GM19023 (cell line): Measurements from ENCODE around the gene MDM2.
"Not testable (repeated sequence)": the region's sequence is repeated elsewhere in the genome, so short reads cannot be mapped to it uniquely, and the experiment has no call there.

ENCODE experiments used
- ATAC-seq: cut with Tn5 transposase; IDR thresholded peaks from one replicate; pipeline ENCODE4 v1.9.1; 2021; ENCODE audit warnings: mild to moderate bottlenecking, moderate library complexity; ENCODE audit not compliant: unreplicated experiment

Gene MDM2

GRCh38 chr12:68785358-68785757 lies 22.6 kb upstream of the MDM2 start:
- ATAC-seq: no peak

DNA sequence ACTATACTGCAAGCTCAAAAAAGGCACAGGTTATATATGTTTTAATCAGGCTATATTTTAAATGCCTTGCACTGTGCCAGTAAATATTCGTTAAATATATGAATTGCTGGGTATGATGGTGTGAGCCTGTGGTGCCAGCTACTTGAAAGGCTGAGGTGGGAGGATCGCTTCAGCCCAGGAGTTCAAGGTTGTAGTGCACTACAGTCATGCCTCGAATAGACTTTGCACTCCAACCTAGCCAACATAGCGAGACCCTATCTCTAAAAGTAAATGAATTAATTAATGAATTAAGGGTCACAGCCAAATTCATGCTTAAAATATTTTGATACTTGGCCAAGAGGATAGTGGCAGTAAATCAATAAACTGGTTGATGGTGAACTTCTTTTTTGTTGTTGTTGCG lies 22.2 kb upstream of the MDM2 start:
- no peak for ATAC-seq

DNA sequence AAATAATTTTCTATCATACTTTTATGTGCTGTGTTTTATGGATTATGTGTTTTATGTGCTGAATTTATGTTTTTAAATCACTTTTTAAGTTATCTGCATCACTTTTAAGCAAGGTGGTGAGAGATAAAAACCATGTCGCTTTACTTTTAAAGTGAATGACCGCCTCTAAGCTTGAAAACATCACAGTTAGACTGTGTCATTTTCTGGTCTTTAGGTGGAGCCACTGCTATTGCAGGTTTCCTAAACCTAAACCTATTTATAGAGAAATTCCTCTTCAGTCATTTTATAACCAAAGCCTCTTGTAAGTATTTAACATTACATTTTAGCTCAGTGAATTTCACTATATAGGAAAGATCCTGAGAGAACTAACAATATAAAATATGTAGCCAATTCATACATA lies 21.0 kb upstream of the MDM2 start:
- ATAC-seq: no peak

GRCh38 chr12:68788554-68789143 lies 19.3 kb upstream of the MDM2 start:
- ATAC-seq: no peak

DNA sequence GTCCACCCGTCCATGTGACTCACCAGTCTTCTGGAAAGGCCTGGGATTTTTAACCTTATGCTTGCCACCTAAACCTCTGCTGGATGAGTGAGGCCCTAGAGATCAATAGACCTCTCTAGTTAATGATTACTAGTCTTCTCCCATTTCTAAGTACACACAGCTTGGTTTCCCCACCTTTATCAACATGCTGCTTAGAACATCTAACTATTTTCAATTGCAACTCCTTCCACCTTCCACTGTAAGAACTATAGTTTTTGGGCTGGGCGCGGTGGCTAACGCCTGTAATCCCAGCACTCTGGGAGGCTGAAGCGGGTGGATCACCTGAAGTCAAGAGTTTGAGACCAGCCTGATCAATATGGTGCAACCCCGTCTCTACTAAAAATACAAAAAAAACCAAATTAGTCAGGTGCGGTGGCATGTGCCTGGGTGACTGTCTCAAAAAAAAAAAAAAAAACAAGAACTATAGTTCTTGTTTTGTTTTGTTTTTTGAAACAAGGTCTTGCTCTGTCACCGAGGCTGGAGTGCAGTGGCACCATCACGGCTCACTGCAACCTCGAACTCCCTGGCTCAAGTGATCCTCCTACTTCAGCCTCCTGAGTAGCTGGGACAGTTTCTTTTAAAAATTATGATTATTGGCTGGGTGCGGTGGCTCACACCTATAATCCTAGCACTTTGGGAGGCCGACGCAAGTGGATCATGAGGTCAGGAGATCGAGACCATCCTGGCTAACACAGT lies 18.7 kb upstream of the MDM2 start:
- ATAC-seq: no peak

DNA sequence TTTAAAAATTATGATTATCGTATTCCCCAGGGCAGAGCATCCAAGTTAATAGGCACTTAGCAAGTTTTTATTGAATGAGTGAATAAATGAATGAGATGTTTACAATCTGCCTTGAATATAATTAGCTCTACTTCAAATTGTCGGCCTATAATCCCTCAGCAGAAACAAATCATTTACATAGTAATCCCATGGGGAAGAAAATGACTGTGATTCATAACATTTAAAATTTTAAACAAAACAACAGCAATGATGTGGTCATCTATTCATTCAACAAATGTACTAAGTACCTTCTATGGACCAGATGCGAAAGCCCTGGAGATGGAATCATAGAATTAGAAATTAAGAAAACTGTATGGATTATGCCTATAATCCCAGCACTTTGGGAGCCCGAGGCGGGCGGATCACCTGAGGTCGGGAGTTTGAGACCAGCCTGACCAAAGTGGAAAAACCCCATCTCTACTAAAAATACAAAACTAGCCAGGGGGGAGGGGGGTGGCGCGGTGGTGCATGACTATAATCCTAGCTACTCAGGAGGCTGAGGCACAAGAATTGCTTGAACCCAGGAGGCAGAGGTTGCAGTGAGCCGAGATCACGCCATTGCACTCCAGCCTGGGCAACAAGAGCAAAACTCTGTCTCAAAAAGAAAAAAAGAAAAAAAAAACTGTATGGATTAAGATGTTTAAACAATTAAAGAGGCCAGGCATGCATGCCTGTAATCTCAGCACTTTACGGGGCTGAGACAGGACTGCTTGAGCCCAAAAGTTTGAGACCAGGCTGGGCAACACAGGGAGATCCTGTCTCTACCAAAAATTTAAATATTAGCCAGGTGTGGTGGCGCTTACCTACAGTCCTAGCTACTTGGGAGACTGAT lies 17.7 kb upstream of the MDM2 start:
- no peak for ATAC-seq

DNA sequence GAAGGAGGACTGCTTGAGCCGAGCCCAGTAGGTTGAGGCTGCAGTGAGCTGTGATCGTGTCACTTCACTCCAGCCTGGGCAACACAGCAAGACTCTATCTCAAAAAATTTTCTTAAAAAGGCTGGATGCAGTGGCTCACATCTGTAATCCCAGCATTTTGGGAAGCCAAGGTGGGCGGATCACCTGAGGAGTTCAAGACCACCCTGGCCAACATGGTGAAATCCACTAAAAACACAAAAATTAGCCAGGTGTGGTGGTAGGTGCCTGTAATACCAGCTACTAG lies 17.1 kb upstream of the MDM2 start:
- ATAC-seq: no peak

GRCh38 chr12:68791897-68792481 lies 16.0 kb upstream of the MDM2 start:
- no peak for ATAC-seq

DNA sequence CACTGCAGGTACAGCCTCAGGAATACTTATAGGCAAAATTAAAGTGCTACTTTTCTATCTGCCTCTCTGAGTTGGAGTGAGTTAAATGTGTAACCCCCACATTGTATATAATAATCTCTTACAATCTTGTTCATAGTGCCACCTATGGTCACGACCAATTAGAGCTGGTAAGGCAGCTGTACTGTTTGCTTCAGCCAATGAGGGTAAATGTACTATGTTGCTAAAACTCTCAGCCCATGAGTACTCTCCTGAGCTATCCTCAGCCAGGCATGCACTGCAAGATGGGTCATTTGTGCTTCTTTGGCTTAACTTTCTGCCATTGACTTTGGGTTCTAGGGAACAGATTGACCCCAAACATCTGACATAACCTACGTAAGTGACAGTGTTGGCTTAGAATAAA lies 15.0 kb upstream of the MDM2 start:
- ATAC-seq: peak; percentile 87

DNA sequence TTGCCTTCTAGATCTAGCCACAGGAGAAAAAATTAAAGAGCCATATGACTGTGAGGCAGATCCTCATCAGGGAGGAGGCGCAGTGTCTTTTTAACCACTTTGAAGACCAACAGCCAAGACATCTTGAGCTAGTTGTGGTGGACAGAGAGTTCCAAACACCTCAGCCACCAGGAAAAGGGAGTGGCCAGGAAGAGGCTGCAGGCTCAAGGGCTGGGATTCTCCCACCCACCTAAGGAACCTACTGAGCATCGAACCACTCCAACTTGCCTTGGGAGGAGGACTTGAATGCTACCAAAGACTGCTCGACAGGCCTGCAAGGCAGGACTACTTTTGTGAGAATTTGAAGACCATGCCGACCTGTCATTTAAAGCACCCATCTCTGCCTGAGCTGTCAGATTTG lies 14.5 kb upstream of the MDM2 start:
- ATAC-seq: no peak

DNA sequence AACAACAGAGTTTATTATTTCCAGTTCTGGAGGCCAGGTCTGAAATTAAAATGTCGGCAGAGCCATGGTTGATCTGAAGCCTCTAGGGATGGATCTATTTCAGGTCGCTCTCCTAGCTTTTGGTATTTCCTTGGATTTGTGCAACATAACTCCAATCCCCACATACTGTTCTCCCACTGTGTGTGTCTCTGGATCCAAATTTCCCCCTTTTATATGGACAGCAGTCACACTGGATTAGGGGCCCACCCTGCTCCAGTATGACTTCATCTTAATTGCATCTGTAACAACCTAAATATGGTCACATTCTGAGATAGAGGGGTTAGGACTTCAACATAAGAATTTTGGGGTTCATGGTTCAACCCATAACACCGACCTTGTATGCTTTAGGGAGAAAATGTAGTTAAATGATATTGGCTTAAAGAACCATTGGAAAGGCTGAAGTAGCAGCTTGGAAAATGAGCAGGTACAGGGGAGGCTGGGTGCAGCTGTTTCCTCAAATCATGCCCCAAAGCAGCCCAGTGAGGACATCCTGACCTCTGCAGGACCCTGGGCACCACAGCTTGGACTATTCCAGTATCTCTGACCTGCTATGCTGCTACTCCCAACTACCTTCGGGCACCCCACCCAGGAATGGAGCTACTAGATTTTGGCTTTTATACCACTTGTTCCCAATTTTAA lies 13.9 kb upstream of the MDM2 start:
- no peak for ATAC-seq

DNA sequence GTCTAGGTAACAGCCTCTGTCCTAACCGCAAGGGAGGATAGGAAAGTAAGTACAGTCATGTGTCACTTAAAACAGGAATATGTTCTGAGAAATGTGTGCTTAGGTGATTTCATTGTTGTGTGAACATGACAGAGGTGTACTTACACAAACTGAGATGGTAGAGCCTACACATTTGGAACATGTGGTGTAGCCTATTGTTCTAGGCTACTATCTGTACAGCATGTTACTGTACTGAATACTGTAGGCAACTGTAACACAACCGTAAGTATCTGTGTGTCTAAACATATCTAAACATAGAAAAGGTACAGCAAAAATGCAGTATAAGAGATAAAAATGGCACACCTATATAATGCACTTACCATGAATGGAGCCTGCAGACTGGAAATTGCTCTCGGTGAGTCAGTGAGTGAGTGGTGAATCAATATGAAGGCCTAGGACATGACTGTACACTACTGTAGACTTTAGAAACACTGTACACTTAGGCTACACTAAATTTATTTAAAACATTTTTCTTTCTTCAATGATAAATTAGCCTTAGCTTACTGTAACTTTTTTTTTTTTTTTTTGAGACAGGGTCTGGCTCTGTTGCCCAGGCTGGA lies 13.2 kb upstream of the MDM2 start:
- no peak for ATAC-seq

GRCh38 chr12:68796399-68796798 lies 11.6 kb upstream of the MDM2 start:
- no peak for ATAC-seq

DNA sequence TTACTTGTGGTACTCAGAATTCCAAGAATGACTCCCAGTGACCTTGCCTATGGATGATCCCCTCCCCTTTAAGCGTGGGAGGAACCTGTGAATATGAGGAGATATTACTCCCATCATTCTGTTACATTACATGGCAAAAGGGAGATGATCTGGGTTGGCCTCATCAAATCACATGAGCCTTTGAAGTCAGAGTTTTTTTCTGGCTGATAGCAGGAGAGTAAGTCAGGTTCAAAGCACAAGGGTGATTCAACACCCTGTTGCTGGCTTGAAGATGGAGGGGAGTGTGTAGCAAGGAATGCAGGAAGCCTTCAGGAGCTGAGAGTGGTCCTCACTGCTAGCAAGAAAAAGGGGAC lies 9.1 kb upstream of the MDM2 start:
- no peak for ATAC-seq

DNA sequence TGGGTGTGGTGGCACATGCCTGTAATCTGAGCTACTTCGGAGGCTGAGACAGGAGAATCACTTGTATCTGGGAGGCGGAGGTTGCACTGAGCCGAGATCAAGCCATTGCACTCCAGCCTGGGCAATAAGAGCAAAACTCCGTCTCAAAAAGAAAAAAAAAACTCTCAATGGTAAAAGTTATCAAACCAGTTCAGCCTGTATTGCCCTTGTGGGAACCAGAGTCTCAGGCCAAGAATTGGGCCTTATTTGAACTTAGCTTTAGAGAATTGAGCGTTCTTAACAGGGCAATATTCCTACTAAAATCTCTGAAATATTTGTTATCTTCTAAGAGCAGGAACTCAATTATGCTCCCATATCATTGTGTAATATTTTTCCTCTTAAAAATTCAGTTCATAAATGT lies 7.7 kb upstream of the MDM2 start:
- ATAC-seq: no peak

- not testable (repeated sequence) for ATAC-seq
These were observed 6.9 kb upstream of the MDM2 start for GRCh38 chr12:68801124-68801523.

GRCh38 chr12:68802372-68802745 lies 5.6 kb upstream of the MDM2 start:
- ATAC-seq: not testable (repeated sequence)

DNA sequence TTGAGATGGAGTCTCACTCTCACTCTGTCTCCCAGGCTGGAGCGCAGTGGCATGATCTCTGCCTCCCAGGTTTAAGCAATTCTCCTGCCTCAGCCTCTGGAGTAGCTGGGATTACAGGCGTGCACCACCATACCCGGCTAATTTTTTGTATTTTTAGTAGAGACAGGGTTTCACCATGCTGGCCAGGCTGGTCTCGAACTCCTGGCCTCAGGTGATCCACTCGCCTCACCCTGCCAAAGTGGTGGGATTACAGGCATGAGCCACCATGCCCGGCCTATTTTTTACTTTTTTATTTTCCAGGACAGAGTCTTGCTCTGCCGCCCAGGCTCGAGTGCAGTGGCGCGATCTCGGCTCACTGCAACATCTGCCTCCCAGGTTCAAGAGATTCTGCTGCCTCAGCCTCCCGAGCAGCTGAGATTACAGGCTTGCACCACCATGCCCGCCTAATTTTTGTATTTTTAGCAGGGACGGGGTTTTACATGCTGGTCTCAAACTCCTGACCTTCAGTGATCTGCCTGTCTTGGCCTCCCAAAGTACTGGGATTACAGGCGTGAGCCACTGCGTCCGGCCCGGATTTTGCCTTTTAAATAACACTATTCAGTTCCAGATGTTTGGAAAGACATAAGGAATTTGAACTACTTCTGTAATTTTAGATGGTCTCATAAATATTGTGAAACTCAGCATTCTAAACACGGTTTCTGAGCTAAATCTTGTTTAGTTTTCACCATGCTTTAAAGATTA lies 4.9 kb upstream of the MDM2 start:
- not testable (repeated sequence) for ATAC-seq

DNA sequence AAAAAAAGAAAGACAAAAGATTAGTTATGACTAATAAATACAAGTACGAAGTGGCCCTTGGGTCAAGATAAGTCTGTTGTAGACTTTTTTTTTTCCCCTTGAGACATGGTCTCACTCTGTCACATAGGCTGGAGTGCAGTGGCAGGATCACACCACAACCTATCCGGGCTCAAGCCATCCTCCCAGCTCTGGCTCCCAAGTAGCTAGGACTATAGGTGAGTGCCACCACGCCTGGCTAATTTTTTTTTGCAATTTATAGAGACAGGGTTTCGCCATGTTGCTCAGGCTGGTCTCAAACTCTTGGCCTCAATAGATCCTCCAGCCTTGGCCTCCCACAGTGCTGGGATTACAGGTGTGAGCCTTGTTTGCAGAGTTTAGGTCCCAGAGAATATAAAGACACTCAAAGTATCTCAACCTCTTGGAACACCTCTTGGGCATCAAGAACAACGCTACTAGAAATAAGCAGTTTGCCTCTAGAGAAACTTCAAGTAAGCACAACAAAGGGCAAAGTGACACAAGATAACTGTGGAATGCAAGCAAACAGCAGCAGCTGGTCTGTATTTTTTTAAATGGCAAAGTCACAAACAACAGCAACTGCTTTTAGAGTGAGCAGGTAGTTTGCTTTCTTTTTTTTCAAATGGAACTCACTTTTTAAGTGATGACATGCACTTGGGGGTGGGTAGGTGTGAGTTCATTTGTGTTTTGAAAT lies 3.9 kb upstream of the MDM2 start:
- no peak for ATAC-seq
